Renal cortex interstitium (tissue), 11 donors: ENCODE results near the gene PCDHA1. TPM values are rescaled to one million over a fixed set of nuclear protein-coding genes. Genes with fewer than 3 reads are reported as not detected.
A peak's percentile ranks its signal among the peaks of the same experiment; 100 is the strongest.

Experiments used
- DNase-seq, 11 donors: peaks; one replicate each; pipeline ENCODE4 v3.0.0-alpha.2; 2013; ENCODE audit warnings: low read depth in 9 of 11, low spot score in 4 of 11; ENCODE audit errors: extremely low read depth in 1 of 11
- polyA plus RNA-seq, 3 donors: library from polyadenylated mRNA; unstranded; fragments of 120-200 nt; gene quantifications; one replicate each; pipeline ENCODE4 v1.2.1, GENCODE V29; 2013; ENCODE audit not compliant: insufficient read length in 3 of 3

Gene PCDHA1
- polyA plus RNA-seq, 3 donors, result 0.09 TPM; not detected in 2

GRCh38 chr5:140967226-140967893 lies 181.4 kb downstream of the PCDHA1 start:
- DNase-seq, result peak in 1 of 11 donors; percentile 0

- DNase-seq, result no peak
Observed at GRCh38 chr5:140969880-140970279, 183.9 kb downstream of the PCDHA1 start.

- DNase-seq, result no peak
Observed at GRCh38 chr5:140973550-140973949, 187.6 kb downstream of the PCDHA1 start.

- no peak for DNase-seq
Observed at GRCh38 chr5:140977003-140977402, 191.1 kb downstream of the PCDHA1 start.

- no peak for DNase-seq
Observed at GRCh38 chr5:140978260-140978659, 192.3 kb downstream of the PCDHA1 start.

- no peak for DNase-seq
Observed at GRCh38 chr5:140978983-140979382, 193.0 kb downstream of the PCDHA1 start.

- no peak for DNase-seq
Observed at GRCh38 chr5:140982083-140982716, 196.3 kb downstream of the PCDHA1 start.

- DNase-seq, result no peak
Observed at GRCh38 chr5:140986117-140986521, 200.2 kb downstream of the PCDHA1 start.

GRCh38 chr5:140988100-140988499 lies 202.2 kb downstream of the PCDHA1 start:
- no peak for DNase-seq

- no peak for DNase-seq
Observed at GRCh38 chr5:140988608-140989007, 202.7 kb downstream of the PCDHA1 start.

GRCh38 chr5:140989254-140990020 lies 203.5 kb downstream of the PCDHA1 start:
- DNase-seq, result no peak

GRCh38 chr5:140992828-140993227 lies 206.9 kb downstream of the PCDHA1 start:
- no peak for DNase-seq

- DNase-seq, result no peak
Observed at GRCh38 chr5:140996060-140996459, 210.1 kb downstream of the PCDHA1 start.

GRCh38 chr5:140998921-140999410 lies 213.0 kb downstream of the PCDHA1 start:
- DNase-seq, result no peak

GRCh38 chr5:141001446-141001843 lies 215.5 kb downstream of the PCDHA1 start:
- no peak for DNase-seq

- peak in 3 of 11 donors; percentile 6 to 18 (median 12) for DNase-seq
Observed at GRCh38 chr5:141001844-141002604, 216.1 kb downstream of the PCDHA1 start.

- DNase-seq, result no peak
Observed at GRCh38 chr5:141002605-141002965, 216.6 kb downstream of the PCDHA1 start.

GRCh38 chr5:141003031-141003430 lies 217.1 kb downstream of the PCDHA1 start:
- DNase-seq, result no peak
